ENCODE measurements around the gene TRAF5. TPM values are rescaled to one million over a fixed set of nuclear protein-coding genes. Genes with fewer than 3 reads are reported as not detected.
A peak's percentile ranks its signal among the peaks of the same experiment; 100 is the strongest.
"Not testable (repeated sequence)": the region's sequence is repeated elsewhere in the genome, so short reads cannot be mapped to it uniquely, and the experiment has no call there.

The TRAF5 gene
- total and polyA plus RNA-seq, 4 donors: 8.9 to 31.0 (median 17.2) TPM

- H3K36me3 ChIP-seq (ENCODE audit: control insufficient read depth, insufficient read depth, low read length): no peaks in the 10 kb centered on the region
- peak overlapping the region; percentile 89 for H3K4me3 ChIP-seq (ENCODE audit: low read depth, low read length)
- H3K4me1 ChIP-seq (ENCODE audit: control insufficient read depth, insufficient read depth, low read length): peaks cover 4% of the 10 kb centered on the region
- WGBS (ENCODE audit: insufficient coverage): under 1% methylated on average over 48 of the region's 49 CpGs
- H3K27ac ChIP-seq (ENCODE audit: low read depth, low read length): peak overlapping the region; percentile 97
- no peaks in the 10 kb centered on the region for H3K27me3 ChIP-seq (ENCODE audit: control insufficient read depth, insufficient read depth, low read length)
- H3K9me3 ChIP-seq (ENCODE audit: control insufficient read depth, insufficient read depth, low read length): no peaks in the 10 kb centered on the region
- peak; percentile 80 to 99 (median 90) for DNase-seq (ENCODE audit: low read depth in 4 of 6, low spot score in 6 of 6)
These were observed 56.3 kb downstream of the TRAF5 start for GRCh38 chr1:211382714-211383480.

GRCh38 chr1:211384524-211384923 is 57.9 kb downstream of the TRAF5 start:
- Histone ChIP-seq H3K4me3 (ENCODE audit: low read depth, low read length) (no peak overlapping the region), H3K9me3 (ENCODE audit: control insufficient read depth, insufficient read depth, low read length) (no peaks in the 10 kb centered on the region), H3K27me3 (ENCODE audit: control insufficient read depth, insufficient read depth, low read length) (no peaks in the 10 kb centered on the region), H3K36me3 (ENCODE audit: control insufficient read depth, insufficient read depth, low read length) (no peaks in the 10 kb centered on the region), H3K4me1 (ENCODE audit: control insufficient read depth, insufficient read depth, low read length) (peaks cover 4% of the 10 kb centered on the region), H3K27ac (ENCODE audit: low read depth, low read length) (no peak overlapping the region)
- no CpG with 5 or more reads among the region's 3 CpGs for WGBS (ENCODE audit: insufficient coverage)
- DNase-seq (ENCODE audit: low read depth in 4 of 6, low spot score in 6 of 6): no peak

DNA sequence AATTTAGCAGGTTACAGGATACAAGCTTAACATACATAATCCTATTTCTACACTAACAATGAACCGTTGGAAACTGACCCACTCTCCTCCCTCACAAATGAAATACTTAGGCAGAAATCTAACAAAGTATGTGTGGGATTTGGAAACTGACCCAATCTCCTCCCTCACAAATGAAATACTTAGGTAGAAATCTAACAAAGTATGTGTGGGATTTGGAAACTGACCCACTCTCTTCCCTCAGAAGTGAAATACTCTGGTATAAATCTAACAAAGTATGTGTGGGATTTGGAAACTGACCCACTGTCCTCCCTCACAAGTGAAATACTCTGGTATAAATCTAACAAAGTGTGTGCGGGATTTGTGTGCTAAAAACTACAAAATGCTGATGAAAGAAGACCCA is 60.3 kb downstream of the TRAF5 start:
- no CpG with 5 or more reads among the region's 2 CpGs for WGBS (ENCODE audit: insufficient coverage)
- Histone ChIP-seq H3K36me3 (ENCODE audit: control insufficient read depth, insufficient read depth, low read length) (no peaks in the 10 kb centered on the region), H3K27ac (ENCODE audit: low read depth, low read length) (no peak overlapping the region), H3K27me3 (ENCODE audit: control insufficient read depth, insufficient read depth, low read length) (no peaks in the 10 kb centered on the region), H3K4me3 (ENCODE audit: low read depth, low read length) (no peak overlapping the region), H3K9me3 (ENCODE audit: control insufficient read depth, insufficient read depth, low read length) (no peaks in the 10 kb centered on the region), H3K4me1 (ENCODE audit: control insufficient read depth, insufficient read depth, low read length) (peaks cover 4% of the 10 kb centered on the region)
- DNase-seq (ENCODE audit: low read depth in 4 of 6, low spot score in 6 of 6): no peak

GRCh38 chr1:211390829-211391228 is 64.2 kb downstream of the TRAF5 start:
- H3K27ac ChIP-seq (ENCODE audit: low read depth, low read length); H3K36me3 ChIP-seq (ENCODE audit: control insufficient read depth, insufficient read depth, low read length); H3K9me3 ChIP-seq (ENCODE audit: control insufficient read depth, insufficient read depth, low read length); H3K27me3 ChIP-seq (ENCODE audit: control insufficient read depth, insufficient read depth, low read length); DNase-seq (ENCODE audit: low read depth in 4 of 6, low spot score in 6 of 6); H3K4me1 ChIP-seq (ENCODE audit: control insufficient read depth, insufficient read depth, low read length); H3K4me3 ChIP-seq (ENCODE audit: low read depth, low read length): not testable (repeated sequence)
- 92% methylated on average over 5 of the region's 7 CpGs for WGBS (ENCODE audit: insufficient coverage)

- no peak overlapping the region for H3K4me3 ChIP-seq (ENCODE audit: low read depth, low read length)
- no peaks in the 10 kb centered on the region for H3K9me3 ChIP-seq (ENCODE audit: control insufficient read depth, insufficient read depth, low read length)
- no peak overlapping the region for H3K27ac ChIP-seq (ENCODE audit: low read depth, low read length)
- H3K27me3 ChIP-seq (ENCODE audit: control insufficient read depth, insufficient read depth, low read length): no peaks in the 10 kb centered on the region
- no CpG with 5 or more reads among the region's 1 CpG for WGBS (ENCODE audit: insufficient coverage)
- no peaks in the 10 kb centered on the region for H3K36me3 ChIP-seq (ENCODE audit: control insufficient read depth, insufficient read depth, low read length)
- H3K4me1 ChIP-seq (ENCODE audit: control insufficient read depth, insufficient read depth, low read length): no peaks in the 10 kb centered on the region
- no peak for DNase-seq (ENCODE audit: low read depth in 4 of 6, low spot score in 6 of 6)
These were observed 66.6 kb downstream of the TRAF5 start for GRCh38 chr1:211393203-211393602.

GRCh38 chr1:211398266-211398930 is 71.8 kb downstream of the TRAF5 start:
- not testable (repeated sequence) for H3K27me3 ChIP-seq (ENCODE audit: control insufficient read depth, insufficient read depth, low read length); H3K36me3 ChIP-seq (ENCODE audit: control insufficient read depth, insufficient read depth, low read length); DNase-seq (ENCODE audit: low read depth in 4 of 6, low spot score in 6 of 6); H3K27ac ChIP-seq (ENCODE audit: low read depth, low read length); H3K4me3 ChIP-seq (ENCODE audit: low read depth, low read length); H3K9me3 ChIP-seq (ENCODE audit: control insufficient read depth, insufficient read depth, low read length); H3K4me1 ChIP-seq (ENCODE audit: control insufficient read depth, insufficient read depth, low read length)
- WGBS (ENCODE audit: insufficient coverage): 52% methylated on average over 2 of the region's 13 CpGs

GRCh38 chr1:211399851-211400393 is 73.3 kb downstream of the TRAF5 start:
- H3K27ac ChIP-seq (ENCODE audit: low read depth, low read length); H3K4me3 ChIP-seq (ENCODE audit: low read depth, low read length); H3K4me1 ChIP-seq (ENCODE audit: control insufficient read depth, insufficient read depth, low read length); H3K36me3 ChIP-seq (ENCODE audit: control insufficient read depth, insufficient read depth, low read length); H3K27me3 ChIP-seq (ENCODE audit: control insufficient read depth, insufficient read depth, low read length); H3K9me3 ChIP-seq (ENCODE audit: control insufficient read depth, insufficient read depth, low read length); DNase-seq (ENCODE audit: low read depth in 4 of 6, low spot score in 6 of 6): not testable (repeated sequence)
- 40% methylated on average over 6 of the region's 13 CpGs for WGBS (ENCODE audit: insufficient coverage)

DNA sequence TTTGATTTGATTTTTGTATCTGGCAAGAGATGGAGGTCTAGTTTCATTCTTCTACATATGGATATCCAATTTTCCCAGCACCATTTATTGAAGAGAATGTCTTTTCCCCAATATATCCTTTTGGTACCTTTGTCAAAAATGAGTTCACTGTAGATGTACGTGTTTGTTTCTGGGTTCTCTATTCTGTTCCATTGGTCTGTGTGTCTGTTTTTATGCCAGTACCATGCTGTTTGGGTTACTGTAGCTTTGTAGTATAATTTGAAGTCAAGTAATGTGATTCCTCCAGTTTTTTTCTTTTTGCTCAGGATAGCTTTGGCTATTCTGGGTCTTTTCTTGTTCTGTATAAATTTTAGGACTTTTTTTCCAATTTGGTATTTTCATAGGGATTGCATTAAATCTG is 75.1 kb downstream of the TRAF5 start:
- WGBS (ENCODE audit: insufficient coverage): 100% methylated on average over 1 of the region's 1 CpG
- H3K9me3 ChIP-seq (ENCODE audit: control insufficient read depth, insufficient read depth, low read length); H3K36me3 ChIP-seq (ENCODE audit: control insufficient read depth, insufficient read depth, low read length); H3K4me1 ChIP-seq (ENCODE audit: control insufficient read depth, insufficient read depth, low read length); H3K4me3 ChIP-seq (ENCODE audit: low read depth, low read length); DNase-seq (ENCODE audit: low read depth in 4 of 6, low spot score in 6 of 6); H3K27me3 ChIP-seq (ENCODE audit: control insufficient read depth, insufficient read depth, low read length); H3K27ac ChIP-seq (ENCODE audit: low read depth, low read length): not testable (repeated sequence)

GRCh38 chr1:211406086-211406485 is 79.5 kb downstream of the TRAF5 start:
- not testable (repeated sequence) for H3K27ac ChIP-seq (ENCODE audit: low read depth, low read length); H3K36me3 ChIP-seq (ENCODE audit: control insufficient read depth, insufficient read depth, low read length); H3K4me1 ChIP-seq (ENCODE audit: control insufficient read depth, insufficient read depth, low read length); H3K9me3 ChIP-seq (ENCODE audit: control insufficient read depth, insufficient read depth, low read length); DNase-seq (ENCODE audit: low read depth in 4 of 6, low spot score in 6 of 6); H3K27me3 ChIP-seq (ENCODE audit: control insufficient read depth, insufficient read depth, low read length); H3K4me3 ChIP-seq (ENCODE audit: low read depth, low read length)
- WGBS (ENCODE audit: insufficient coverage): 100% methylated on average over 2 of the region's 3 CpGs

DNA sequence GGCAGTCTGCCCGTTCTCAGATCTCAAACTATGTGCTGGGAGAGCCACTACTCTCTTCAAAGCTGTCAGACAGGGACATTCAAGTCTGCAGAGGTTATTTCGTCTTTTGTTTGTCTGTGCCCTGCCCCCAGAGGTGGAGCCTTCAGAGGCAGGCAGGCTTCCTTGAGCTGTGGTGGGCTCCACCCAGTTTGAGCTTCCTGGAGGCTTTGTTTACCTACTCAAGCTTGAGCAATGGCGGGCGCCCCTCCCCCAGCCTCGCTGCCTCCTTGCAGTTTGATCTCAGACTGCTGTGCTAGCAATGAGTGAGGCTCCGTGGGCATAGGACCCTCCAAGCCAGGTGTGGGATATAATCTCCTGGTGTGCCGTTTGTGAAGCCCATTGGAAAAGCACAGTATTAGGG is 81.1 kb downstream of the TRAF5 start:
- H3K4me3 ChIP-seq (ENCODE audit: low read depth, low read length); H3K9me3 ChIP-seq (ENCODE audit: control insufficient read depth, insufficient read depth, low read length); H3K27ac ChIP-seq (ENCODE audit: low read depth, low read length); H3K36me3 ChIP-seq (ENCODE audit: control insufficient read depth, insufficient read depth, low read length); DNase-seq (ENCODE audit: low read depth in 4 of 6, low spot score in 6 of 6); H3K4me1 ChIP-seq (ENCODE audit: control insufficient read depth, insufficient read depth, low read length); H3K27me3 ChIP-seq (ENCODE audit: control insufficient read depth, insufficient read depth, low read length): not testable (repeated sequence)
- 100% methylated on average over 3 of the region's 7 CpGs for WGBS (ENCODE audit: insufficient coverage)
